ENCODE measurements around the gene MIS12.

The MIS12 gene

DNA sequence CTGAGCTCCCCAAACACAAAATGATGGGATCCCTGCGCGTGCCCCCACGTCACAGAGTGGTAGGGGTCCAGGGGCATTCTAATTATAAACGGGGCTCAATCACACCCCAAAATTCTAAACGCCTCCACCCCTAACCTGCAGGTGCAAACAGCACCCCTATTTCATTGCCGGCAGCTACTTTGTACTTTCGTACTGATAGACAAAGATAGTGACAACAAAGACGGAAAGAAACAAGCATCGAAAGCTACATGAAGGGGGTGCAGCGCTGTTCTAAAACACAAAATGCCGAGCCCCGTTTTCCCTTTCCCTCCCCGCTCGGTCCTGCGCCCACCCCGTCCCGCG is 13.9 kb downstream of the MIS12 start:
- DNase-seq (ENCODE audit: low read depth): no peak

DNA sequence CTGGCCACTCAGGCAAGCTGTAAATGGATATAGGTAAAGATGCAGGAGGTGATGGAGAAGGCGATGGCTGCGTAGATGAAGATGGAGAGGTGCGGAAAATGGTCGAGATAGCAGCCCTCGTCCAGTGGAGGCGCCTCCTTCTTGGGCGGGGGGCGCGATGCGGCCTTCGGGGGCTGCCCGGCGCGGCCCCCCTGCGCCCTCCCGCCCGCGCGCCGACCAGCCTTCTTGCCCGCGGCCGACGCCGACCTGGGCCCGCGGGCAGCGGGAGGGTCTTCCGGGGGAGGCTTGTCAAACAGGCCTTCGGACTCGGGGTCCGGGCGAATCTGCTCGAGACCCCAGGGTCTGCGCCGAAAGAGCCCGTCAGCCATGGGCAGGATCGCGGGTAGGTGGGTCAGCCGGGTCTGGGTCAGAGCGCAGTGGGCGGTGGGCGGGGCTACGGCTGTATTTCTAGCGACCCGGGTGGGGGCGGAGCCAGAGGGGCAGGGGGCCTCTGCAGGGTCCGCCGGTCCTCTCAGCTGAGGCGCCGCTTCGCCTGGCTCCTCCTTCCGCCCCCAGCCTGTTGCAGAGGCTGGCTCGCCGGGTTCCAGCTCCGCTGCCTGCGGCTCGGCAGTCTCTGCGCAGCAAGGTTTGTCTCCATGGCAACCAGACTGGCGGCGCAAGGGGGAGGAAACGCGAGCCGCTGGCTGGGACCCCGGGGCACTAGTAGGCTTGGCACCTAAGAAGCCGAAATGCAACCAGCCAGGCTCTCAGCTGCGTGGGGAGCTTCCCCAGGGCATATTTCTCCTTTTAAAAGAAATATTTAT is 14.4 kb downstream of the MIS12 start:
- DNase-seq (ENCODE audit: low read depth): peak; percentile 59

DNA sequence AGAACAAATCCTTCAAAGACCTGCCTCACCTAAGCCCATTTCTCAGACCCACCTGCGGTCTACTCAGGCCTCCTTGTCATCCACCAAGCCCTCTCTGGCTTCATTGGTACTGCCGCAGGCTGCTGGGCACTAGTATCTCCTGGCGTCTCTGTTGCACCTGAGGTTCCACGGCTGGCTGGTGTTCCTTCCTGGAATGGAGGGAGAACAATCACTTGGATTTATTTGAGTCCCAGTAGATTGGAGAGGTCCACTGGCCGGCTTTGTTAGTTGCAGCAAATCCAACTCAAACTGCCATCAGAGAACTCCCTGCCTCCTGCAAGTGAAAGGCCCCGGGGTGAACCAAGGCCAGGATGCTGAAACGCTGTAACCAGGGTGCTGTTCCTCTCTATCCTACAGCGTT is 15.3 kb downstream of the MIS12 start:
- no peak for DNase-seq (ENCODE audit: low read depth)

DNA sequence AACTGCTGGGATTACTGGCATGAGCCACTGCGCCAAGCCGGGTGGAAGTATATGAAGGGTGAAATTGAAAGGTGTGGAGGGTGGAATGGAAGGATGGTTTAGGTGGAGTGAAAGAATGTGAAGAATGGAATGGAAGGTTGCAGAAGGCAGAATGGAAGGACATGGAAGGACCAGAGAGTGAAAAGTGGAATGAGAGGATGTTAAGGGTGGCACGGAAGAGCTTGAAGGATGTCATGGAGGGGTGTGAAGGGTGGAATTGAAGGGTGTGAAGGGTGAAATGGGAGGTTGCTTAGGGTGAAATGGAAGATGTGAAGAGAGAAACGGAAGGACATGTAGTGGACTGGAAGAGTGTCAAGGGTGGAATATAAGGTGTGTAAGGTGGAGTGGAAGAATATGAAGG is 16.2 kb downstream of the MIS12 start:
- DNase-seq (ENCODE audit: low read depth): no peak

DNA sequence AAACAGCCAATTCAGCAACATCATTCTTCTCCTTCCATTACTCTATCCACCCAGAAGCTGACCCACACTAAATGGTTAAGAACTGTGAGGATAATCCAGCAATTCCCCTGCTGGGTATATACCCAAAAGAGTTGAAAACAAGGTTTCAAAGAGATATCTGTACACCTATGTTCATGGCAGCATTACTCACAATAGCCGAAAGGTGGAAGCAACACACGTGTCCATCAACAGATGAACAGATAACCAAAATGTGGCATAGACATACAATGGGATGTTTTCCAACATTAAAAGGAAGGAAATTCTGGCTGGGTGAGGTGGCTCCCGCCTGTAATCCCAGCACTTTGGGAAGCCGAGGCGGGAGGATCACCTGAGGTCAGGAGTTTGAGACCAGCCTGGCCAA is 19.9 kb downstream of the MIS12 start:
- DNase-seq (ENCODE audit: low read depth): no peak

DNA sequence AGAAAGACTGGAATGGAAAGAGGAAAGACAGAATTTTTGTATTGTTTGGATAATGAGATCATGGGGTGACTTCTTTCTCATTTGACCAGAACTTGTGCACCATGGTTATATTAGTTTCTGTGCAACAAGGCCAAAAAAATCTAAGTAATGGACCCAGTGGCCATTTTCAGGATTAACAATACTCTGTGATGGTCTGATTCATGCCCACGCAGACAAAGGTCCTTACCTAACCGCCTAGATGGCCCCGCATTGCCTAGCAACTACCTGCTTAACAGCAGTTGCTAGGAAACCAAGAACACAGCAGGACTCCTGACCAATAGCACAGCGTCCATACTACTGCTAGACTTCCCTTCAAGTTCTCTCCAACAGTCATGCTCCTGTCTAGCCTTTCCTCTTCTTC is 22.4 kb downstream of the MIS12 start:
- DNase-seq (ENCODE audit: low read depth): no peak

DNA sequence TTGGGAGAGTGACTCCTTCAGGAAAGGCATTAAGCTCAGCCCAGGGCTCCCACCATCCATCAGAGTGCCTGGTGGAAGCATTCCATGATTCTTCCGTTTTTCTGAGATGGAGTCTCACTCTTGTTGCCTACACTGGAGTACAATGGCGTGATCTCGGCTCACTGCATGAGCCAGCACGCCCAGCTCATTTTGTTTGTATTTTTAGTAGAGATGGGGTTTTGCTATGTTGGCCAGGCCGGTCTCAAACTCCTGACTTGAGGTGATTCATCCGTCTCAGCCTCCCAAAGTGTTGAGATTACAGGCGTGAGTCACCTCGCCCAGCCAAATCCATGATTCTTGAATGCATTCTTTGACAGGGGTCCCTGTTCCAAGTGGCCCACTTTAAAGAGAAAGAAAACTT is 23.1 kb downstream of the MIS12 start:
- DNase-seq (ENCODE audit: low read depth): no peak

DNA sequence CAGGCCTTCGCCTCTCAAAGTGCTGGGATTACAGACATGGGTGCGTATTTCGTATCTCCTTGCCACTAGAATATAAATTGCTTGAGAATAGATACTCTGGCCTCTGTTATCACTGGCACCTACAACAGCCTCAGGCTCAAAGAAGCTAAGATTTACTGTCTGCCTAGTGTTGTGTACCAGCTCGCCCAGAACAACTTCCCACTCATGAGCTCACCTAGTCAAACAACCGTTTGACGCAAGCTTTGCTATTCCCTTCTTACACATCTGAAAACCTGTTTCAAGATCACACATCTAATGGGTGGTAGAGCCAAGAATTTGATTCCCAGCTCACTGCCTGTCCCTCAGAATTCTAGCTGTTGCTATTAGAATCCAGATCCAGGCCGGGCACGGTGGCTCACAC is 24.4 kb downstream of the MIS12 start:
- DNase-seq (ENCODE audit: low read depth): no peak

DNA sequence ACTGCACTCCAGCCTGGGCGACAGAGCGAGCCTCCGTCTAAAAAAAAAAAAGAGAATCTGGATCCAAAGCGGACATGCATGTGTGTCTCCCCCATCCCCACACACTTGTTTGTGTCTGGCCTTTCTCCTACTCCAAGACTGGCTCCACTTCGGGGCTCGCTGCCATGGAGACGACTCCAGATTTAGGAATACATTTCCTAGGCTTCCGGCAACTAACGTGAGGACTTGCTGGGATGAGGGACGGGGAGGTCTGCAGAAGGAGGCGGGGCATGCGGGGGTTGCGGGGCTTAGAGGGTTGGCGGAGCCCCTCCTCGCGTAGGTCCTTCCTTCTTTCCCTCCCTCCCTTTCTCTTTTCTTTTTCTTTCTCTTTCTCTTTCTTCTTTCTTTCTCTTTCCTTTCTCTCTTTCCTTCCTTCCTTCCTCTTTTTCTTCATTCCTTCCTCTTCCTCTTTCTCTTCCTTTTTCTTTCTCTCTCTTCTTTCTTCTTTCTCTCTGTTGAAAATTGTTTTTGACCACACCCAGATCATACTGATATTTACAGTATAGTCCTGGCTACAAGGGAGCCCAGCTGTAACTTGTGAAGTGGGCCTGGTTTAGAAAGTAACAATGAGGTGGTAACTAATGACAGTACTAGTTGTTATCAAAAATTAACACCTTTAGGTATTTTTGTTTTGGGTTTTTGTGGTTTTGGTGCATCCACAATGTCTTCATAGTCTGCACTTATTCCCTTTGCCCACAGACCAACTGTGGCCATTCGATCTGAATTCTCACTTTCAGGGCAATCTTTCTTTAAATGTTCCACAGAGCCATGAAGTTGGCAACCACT is 25.2 kb downstream of the MIS12 start:
- DNase-seq (ENCODE audit: low read depth): no peak

DNA sequence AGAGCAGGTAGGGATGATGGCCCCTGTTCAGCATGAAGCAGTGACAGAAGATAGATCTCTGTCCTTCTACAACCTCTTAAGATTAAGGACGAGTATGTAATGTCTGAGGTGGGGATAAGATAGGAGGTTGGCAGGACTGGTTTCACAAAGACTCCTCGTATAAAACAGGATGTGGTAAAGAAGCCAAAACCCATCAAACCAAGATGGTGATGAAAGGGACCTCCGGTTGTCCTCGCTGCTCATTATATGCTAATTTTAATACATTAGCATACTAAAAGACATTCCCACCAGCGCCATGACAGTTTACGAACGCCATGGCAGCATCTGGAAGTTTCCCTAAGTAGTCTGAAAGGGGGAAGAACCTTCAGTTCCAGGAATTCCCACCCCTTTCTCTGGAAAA is 27.3 kb downstream of the MIS12 start:
- no peak for DNase-seq (ENCODE audit: low read depth)

DNA sequence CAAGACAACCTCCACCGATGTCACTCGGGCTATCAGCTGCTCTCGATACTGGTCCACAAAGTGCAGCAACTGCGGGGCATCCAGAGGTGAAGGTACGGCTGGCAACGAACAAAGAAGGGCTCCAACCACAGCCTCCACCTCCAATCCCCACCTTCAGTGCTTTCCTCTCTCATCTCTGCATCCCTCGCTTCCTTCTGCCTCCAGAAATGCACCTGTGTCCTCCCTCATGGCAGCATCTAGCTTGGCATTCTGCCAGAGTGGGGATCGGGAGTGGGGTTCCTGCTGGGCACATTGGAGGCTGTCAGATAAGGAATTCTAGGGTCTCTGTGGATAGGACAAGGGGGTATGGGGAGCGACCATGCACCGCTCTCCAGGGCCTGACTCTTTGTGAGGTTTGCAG is 28.6 kb downstream of the MIS12 start:
- no peak for DNase-seq (ENCODE audit: low read depth)

DNA sequence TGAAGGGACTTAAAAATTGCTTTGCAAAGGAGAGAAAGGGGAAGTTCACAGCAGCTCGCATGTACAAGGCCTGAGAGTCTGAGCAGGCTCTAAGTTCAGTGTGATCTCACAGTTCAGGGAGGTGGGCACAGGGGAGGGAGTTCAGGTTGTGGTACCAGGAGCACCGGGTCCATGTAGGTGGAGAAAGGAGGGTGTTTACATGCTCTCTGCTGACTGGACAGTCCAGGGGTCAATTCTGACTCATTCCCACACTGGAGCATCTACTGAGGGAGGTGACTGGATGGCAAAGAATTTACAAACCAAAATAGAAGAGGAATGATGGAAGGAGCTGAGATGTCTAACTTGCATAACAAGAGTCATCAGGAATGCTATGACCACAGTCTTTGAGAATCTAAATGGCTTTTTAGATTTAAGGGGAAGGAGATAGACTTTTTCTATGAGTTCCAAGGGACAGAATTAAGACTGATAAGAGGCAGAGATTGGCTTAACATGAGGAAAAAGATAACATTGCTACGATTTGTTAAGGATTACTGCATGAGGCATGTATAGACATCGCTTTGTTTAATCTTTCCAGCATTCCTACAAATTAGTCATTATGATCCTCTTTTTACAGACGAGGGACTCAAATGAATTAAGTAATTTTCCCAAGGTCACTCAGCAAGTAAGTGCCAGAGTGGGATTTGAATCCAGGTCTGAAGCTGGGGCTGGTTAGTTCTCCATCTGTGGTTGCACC is 29.9 kb downstream of the MIS12 start:
- DNase-seq (ENCODE audit: low read depth): no peak

DNA sequence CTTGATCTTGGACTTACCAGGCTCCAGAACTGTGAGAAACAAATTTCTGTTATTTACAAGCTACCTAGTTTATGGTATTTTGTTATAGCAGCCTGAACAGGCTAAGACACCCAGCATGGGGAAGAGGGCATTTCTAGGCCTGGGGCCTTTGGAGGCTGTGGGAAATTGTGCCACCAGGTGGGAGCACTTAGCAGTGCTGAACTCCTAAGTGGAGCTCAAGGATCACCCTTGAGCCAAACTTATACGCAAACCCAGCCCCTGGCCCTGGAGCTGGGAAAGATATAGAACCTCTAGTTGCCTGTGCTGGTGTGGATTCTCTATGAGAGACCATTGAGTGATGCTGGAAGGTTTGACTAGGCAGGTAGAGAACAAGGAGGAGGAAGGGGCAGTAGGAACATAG is 36.1 kb downstream of the MIS12 start:
- DNase-seq (ENCODE audit: low read depth): no peak

DNA sequence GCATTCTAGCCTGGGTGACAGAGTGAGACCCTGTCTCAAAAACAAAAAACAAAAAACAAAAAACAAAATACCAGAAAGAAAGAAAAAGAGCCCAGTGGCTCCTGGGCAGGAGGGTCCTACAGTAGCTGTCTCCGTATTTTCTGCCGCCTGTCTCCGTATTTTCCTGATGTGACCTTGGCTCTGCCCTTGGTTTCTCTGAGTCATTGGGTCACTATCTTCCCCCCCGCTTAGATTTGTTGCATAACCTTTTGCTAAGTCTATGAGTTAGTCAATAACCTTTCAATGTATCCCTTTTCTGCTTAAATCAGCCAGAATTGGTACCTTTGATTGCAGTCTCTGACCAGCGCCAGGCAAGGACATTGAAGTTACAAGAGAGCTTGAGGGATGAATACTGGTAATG is 36.9 kb downstream of the MIS12 start:
- no peak for DNase-seq (ENCODE audit: low read depth)

DNA sequence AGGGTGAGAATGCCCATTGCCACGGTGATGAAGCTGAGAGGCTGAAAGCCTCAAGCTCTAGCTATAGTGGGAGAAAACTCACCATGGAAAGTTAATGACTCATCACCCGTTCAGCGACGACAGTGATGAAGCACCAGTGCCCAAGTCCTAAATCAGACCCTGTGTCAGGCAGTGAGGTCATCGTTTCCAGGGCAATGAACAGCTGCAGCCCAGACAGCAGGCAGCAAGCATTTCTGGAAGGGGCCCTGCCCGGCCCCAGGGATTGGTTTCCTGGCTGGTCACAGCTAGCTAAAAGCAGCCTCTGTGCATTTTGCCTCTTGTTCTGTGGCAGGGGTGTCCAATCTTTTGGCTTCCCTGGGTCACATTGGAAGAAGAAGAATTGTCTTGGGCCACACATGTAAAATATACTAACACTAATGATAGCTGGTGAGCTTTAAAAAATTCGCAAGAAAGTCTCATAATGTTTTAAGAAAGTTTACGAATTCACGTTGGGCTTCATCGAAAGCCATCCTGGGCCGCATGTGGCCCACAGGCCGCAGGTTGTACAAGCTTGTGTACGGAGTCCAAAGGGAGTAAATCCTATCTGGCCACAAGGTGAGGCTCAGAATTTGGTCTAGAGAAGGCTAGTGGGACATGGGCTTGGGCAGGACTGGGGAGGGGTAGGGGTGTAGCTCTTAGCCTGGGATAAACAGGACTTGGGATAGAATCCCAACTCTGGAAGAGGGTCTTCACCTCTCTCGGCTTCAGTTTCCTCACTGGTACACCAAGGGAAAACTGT is 40.6 kb downstream of the MIS12 start:
- DNase-seq (ENCODE audit: low read depth): peak; percentile 23

DNA sequence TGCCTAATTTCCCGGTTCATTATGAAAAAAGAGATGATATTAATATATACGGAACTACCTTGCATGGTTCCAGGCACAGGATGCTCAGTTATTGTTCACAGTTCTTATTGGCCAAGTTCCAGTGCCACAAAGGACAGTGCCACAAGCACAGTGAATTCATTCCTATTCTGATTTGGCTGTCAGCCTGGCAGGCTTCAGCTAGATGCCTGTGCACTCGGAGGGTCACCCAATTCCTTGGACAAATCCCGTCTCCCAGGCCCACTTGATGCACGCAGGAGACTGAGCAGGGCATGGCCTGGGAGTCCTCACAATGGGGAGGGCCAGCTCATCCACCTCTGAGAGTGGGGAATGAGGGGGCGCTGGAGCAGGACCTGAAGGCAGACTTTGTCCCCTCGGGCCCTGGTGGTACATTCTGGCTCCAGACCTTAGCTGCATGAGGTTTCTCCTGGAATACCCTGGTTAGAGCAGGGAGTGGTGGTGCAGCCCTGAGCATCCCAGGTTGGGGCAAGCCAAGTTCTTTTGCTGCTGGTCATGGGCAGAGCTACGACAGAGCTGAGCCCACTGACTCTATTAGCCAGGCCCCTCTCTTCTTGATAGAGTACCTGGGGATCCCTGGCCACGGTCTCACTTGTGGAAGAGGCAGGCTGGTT is 41.4 kb downstream of the MIS12 start:
- DNase-seq (ENCODE audit: low read depth): no peak

DNA sequence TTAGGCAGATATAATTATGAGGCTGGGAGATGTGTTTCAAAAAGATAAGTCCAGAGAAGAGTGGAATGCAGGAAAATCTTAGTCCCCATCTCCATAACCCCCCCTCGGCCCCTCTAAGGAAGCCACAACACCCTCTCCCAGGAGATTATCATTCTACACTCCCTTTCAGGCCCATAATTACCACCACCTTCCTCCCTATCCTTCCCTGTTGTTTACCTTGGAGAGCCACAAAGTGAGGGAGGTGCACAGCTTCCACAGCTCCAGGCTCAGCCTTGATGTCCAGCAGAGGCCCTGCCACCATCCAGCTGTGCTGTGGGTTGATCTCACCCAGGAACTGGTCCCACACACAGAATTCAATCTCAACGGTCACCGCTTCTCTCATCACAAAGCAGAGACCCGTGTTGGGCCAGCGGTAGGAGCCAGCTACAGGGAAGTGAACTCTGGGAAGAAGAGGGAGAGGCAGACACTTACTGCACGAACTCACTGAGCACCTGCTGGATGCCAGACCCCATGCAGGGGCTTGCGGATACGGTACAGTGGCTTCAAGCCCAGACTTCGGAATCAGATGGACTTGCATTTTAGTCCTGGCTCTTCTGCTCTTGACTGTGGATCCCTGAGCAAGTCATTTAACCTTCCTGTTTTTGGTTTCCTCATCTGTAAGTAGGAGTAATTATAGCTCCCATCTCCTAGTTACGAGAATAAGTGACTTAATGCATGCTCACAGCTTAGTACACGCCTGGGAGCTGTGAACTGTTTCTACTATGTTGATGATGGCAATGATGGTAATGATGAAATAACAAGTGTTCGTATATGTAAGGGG is 44.1 kb downstream of the MIS12 start:
- no peak for DNase-seq (ENCODE audit: low read depth)

DNA sequence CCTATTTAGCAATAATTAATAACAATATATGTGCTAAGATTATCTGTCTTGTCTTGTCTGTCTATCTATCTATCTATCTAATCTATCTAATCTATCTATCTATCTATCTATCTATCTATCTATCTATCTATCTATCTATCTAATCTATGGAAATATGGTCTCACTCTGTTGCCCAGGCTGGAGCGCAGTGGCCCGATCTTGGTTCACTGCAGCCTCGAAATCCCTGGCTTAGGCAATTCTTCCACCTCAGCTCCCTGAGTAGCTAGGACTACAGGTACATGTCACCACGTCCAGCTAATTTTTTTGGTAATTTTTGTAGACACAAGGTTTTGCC is 44.7 kb downstream of the MIS12 start:
- no peak for DNase-seq (ENCODE audit: low read depth)

DNA sequence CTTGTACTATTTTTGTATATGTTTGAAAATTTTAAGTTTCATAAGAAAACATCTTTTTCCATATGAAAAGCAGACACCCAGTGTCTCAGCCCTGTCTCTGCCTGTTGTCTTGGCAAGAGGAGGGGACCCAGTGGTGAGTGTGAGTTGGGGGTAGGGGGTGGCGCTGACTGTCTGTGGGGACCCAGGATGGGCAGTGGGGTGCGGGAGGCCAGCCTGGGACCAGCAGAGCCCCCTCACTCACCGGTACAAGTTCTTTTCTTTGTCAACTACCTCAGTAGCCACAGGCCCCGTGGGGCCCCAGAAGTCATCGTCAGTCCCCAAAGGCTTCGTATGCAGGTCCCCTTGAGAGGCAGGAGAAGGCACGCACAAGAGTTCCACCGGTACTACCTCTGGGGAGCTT is 46.2 kb downstream of the MIS12 start:
- no peak for DNase-seq (ENCODE audit: low read depth)

DNA sequence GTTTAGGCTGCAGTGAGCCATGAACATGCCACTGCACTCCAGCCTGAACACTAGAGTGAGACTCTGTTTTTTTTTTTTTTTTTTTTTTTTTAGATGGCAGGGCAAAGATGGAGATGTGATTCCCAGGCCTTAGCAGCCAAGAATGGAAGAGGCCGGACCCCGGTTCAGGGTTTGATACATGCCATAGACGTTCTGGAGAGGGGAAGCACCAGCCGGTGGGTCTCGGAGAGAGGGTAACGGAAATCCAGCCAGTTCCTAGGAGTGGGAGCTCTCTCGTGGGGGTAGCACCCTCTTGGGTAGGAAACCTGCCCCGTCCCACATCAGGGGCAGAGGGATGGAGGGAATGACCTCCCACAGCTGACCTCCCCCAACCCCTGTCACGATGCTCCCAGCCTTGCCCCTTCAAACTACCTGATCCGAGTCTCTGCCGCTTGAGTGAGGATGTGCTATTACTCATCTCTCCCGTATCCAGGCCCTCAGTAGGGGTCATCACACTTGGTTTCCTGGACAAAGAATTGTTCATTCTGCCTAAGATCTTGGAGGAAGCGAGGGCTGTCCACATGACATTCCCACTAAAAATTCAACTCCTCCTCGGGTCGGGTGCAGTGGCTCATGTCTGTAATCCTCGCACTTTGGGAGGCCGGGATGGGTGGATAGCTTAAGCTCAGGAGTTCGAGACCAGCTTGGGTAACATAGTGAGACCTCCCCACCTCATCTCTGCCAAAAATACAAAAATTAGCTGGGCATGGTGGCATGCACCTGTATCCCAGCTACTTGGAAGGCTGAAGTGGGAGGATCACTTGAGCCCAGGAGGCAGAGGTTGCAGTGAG is 47.3 kb downstream of the MIS12 start:
- DNase-seq (ENCODE audit: low read depth): no peak

All from activated T-helper 9 cell treated with anti-CD3 and anti-CD28 coated beads, Interleukin-2, amount 50 U/mL, for 16 hours (primary cell).